ENCODE results near the gene PGC.

GRCh38 chr6:41771058-41771983 is 24.1 kb upstream of the PGC start:
- TF ChIP-seq, protein P1, sequence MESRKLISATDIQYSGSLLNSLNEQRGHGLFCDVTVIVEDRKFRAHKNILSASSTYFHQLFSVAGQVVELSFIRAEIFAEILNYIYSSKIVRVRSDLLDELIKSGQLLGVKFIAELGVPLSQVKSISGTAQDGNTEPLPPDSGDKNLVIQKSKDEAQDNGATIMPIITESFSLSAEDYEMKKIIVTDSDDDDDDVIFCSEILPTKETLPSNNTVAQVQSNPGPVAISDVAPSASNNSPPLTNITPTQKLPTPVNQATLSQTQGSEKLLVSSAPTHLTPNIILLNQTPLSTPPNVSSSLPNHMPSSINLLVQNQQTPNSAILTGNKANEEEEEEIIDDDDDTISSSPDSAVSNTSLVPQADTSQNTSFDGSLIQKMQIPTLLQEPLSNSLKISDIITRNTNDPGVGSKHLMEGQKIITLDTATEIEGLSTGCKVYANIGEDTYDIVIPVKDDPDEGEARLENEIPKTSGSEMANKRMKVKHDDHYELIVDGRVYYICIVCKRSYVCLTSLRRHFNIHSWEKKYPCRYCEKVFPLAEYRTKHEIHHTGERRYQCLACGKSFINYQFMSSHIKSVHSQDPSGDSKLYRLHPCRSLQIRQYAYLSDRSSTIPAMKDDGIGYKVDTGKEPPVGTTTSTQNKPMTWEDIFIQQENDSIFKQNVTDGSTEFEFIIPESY (CRISPR knock-in tag; IDR thresholded peaks at IDR 0.05) = no peak
- no peak for TF ChIP-seq KAT7 (CRISPR knock-in tag; IDR thresholded peaks at IDR 0.05; ENCODE audit: borderline replicate concordance)
